ENCODE data around the gene NIFK. TPM values are rescaled to one million over a fixed set of nuclear protein-coding genes. Genes with fewer than 3 reads are reported as not detected.

NIFK gene
- 30.9 and 33.6 TPM in 2 replicates for total RNA-seq

GRCh38 chr2:121736462-121737336 lies at the start of gene NIFK:
Gene NIFK, minus strand, starts transcription at chr2:121736875. Its CDS starts 25 bp downstream, at chr2:121736850.

GRCh38 chr2:121755237-121756111 lies 18.8 kb upstream of the NIFK start, which contains the start of gene TSN:
Gene TSN, plus strand, starts transcription at chr2:121755651. Its CDS starts 129 bp downstream, at chr2:121755780.

Other genes starting within 250 kb of the NIFK start
- gene RNU4ATAC, start 206.0 kb downstream of the NIFK start, total RNA-seq: under 0.01 TPM in 2 replicates
- 27.1 and 34.9 TPM in 2 replicates for gene CLASP1, start 87.4 kb downstream of the NIFK start, total RNA-seq
- gene TSN, start 18.8 kb upstream of the NIFK start, total RNA-seq: 40.4 and 41.2 TPM in 2 replicates

All from aortic smooth muscle cell (primary cell).